GM12892 (cell line): ENCODE results near the gene TFPI.

Experiments
- POLR2A ChIP-seq: IDR thresholded peaks from 2 replicates; pipeline ENCODE4 v1.6.1; 2011; ENCODE audit warnings: low read depth, low read length, control low read depth
- POLR2AphosphoS5 ChIP-seq: IDR thresholded peaks from 2 replicates; pipeline ENCODE4 v1.6.1; 2011; ENCODE audit warnings: low read depth, low read length, control low read depth

GRCh38 chr2:187576906-187577305 lies 22.7 kb upstream of the TFPI start:
- TF ChIP-seq POLR2A = no peak
- no peak for TF ChIP-seq POLR2AphosphoS5
